GM18951 (cell line): ENCODE data around the gene AKR1D1.
"Not testable (repeated sequence)": the region's sequence is repeated elsewhere in the genome, so short reads cannot be mapped to it uniquely, and the experiment has no call there.

Source experiments
- POLR2A ChIP-seq: IDR thresholded peaks from 4 replicates; pipeline ENCODE4 v1.6.1; 2011; ENCODE audit warnings: mild to moderate bottlenecking; ENCODE audit not compliant: insufficient read length, insufficient read depth; ENCODE audit errors: extremely low read depth
- in situ Hi-C: fragments of 300-500 bp; cut with MboI; formaldehyde crosslinking; loops from one replicate; pipeline ENCODE4 v1.12.0; 2022; ENCODE audit warnings: low sequenced_read_pairs, mixed read lengths, inconsistent platforms; ENCODE audit not compliant: unreplicated experiment

AKR1D1 gene

DNA sequence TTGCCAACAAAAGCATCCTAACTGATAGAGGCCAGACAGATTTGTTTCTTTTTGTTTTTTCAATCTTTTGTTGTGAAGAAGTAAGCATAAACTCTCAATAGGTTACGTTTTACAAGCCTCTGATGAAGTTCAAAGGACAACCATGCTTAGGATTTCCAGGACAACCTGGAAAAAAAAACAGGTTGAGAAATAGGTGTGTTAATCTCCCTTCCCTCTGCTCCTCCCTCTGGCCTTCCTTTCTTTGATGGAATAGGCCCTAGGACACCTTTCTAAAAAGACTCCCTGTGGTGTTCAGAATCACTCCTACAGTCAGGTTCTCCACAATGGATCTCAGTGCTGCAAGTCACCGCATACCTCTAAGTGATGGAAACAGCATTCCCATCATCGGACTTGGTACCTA is at the start of gene AKR1D1:
Gene AKR1D1 (plus strand): TSS at position 264 of the 400 bp plus-strand sequence. CDS start 60 bp downstream, at position 324.
- no peak for TF ChIP-seq POLR2A
- in situ Hi-C loops, result no loop called here

DNA sequence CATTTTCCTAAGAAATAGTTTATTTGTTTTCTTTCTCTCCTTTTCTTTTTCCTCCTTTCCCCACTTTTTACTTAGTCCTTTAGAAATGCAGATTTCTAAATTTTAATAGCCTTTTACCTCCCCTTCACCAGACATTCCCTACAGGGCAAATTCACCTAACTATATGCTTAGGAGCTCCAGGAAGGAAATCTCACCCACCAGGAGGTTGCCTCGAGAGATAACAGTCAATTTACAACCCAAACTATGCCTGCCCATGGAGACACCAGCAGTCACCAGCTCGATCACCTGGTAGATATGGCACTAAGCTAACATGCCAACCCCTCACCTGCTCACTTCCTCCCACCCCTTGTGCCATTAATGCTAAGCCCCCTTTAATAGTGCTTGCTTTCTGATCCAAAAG is 49.2 kb upstream of the AKR1D1 start:
- TF ChIP-seq POLR2A, result no peak
- in situ Hi-C loops, result no loop called here

DNA sequence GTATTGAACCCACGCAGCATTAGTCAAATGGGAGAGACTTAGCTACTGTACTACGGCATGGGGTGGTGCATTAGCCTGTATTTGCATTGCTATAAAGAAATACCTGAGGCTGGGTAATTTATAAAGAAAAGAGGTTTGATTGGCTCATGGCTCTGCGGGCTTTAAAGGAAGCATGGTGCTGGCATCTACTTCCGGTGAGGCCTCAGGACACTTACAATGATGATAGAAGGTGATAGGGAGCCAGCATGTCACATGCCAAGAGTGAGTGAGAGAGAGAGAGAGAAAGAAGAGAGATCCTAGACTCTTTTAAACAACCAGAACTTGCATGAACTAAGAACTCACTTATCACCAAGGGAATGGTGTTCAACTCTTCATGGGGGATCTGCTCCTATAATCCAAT is 47.1 kb upstream of the AKR1D1 start:
- in situ Hi-C loops, result no loop called here

GRCh38 chr7:138029941-138030340 is 46.3 kb upstream of the AKR1D1 start:
- no peak for TF ChIP-seq POLR2A
- in situ Hi-C loops, result no loop called here

More for the DNA sequence above, 47.1 kb upstream of the AKR1D1 start:
- TF ChIP-seq POLR2A, result no peak

DNA sequence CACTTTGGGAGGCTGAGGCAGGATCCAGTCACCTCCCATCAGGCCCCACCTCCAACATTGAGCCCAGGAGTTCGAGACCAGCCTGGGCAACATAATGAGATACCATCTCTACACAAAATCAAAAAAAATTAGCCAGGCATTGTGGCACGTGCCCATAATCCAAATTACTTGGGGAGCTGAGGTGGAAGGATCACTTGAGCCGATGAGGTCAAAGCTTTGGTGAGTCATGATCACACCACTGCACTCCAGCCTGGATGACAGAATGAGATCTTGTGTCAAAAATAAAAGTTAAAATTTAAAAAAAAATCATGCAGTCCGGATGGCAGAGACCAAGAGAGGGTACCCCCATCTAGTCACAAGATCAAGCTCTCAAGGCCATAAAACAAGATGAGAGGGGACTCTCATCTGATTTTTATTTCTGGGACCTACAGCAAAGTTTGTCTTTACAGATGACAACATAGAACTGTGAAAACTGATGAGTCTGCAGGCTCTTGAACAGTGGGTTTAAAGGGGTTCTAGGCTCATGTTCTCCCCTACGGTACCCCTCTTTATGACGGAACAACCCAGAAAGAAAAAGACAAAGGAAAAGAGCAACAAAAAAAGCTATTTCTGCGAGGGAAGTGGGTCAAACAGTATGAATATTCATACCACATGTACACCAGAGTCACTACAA is 45.4 kb upstream of the AKR1D1 start:
- no peak for TF ChIP-seq POLR2A
- in situ Hi-C loops, result no loop called here

GRCh38 chr7:138032186-138032585 is 44.1 kb upstream of the AKR1D1 start:
- no peak for TF ChIP-seq POLR2A
- in situ Hi-C loops, result no loop called here

DNA sequence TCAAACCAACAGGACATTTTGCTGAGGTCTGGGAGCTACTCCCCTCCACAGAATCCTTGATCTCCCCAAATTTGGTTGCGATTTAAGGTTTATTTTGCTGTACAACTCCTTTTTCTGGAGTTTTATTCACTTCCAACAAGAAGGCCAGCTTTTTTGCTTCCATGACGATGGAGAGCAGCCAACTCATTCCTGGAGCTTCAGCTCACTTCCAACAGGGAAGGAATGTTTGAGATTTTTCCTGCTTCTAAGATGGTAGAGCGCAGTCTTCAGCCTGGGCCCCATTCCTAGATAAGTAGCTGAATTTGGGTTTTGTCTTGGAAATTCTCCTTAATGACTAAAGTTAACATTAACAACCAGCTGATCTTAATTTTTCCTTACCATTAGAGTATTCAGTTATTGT is 43.5 kb upstream of the AKR1D1 start:
- in situ Hi-C loops, result no loop called here
- TF ChIP-seq POLR2A, result no peak

DNA sequence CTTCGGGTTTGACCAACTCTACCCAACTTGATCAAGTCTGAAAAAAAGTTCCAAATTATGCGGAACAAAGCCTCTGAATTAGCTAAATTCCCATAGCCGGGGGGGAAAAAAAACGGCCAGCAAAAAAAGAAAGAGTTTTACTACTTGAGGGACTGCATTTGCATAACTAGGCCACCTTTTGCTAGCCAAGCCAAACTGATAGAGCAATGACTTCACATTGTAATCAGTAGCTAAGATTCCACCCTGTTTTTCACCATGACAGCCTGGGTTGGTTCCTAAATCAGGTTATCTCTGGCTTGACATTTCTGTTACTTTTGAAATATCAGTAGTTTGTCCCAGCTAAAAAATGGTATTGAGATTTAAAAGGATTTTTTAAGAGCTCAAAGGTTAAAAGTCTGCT is 43.0 kb upstream of the AKR1D1 start:
- TF ChIP-seq POLR2A, result no peak
- in situ Hi-C loops, result no loop called here

DNA sequence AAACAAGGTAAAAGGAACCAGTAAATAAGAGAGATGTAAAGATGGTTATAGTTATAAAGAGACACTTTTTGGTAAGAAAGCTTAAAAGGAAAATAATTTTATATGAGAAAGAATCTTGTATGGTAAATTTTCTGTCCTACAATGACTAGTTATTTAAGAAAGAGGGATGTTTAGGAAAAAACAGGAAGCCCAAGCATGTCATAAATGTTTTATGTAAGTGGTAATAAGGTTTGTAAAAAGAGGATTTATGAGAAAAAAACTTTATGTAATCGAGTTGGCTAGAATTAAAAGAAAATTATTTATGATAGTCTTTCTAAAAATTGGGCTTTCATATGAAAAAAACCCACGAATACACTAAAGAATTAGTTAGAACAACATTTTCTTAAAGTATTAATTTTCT is 40.1 kb upstream of the AKR1D1 start:
- TF ChIP-seq POLR2A, result no peak
- in situ Hi-C loops, result no loop called here

DNA sequence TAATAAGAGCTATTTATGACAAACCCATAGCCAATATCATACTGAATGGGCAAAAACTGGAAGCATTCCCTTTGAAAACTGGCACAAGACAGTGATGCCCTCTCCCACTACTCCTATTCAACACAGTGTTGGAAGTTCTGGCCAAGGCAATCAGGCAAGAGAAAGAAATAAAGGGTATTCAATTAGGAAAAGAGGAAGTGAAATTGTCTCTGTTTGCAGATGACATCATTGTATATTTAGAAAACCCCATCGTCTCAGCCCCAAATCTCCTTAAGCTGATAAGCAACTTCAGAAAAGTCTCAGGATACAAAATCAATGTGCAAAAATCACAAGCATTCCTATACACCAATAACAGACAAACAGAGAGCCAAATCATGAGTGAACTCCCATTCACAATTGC is 36.2 kb upstream of the AKR1D1 start:
- in situ Hi-C loops, result not testable (repeated sequence)

- no peak for TF ChIP-seq POLR2A
- in situ Hi-C loops, result no loop called here
These were observed 31.4 kb upstream of the AKR1D1 start for GRCh38 chr7:138044897-138045296.

DNA sequence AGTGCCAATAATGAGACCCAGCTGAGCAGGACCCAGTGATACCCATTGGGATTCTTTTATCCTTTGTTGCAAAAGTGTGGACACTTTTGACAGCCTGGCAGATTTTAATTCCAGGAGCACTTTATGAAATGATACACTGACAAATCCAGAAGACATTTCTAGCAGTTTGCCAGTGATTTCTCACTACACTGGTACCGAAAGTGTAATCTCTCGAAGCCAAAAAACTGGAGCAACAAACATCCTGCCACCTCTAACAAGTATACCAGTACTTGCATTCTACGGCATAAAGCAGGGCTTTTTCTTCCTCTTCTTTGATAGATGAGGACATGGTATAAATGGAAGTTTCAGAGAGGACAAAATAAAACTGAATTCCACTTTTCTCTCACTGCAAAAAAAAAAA is 28.4 kb upstream of the AKR1D1 start:
- in situ Hi-C loops, result no loop called here
- TF ChIP-seq POLR2A, result no peak

GRCh38 chr7:138049505-138050116 is 26.6 kb upstream of the AKR1D1 start:
- in situ Hi-C loops, result no loop called here
- no peak for TF ChIP-seq POLR2A

GRCh38 chr7:138051712-138052247 is 24.5 kb upstream of the AKR1D1 start:
- in situ Hi-C loops, result not testable (repeated sequence)
